ENCODE data around the gene MLLT10. TPM values are rescaled to one million over a fixed set of nuclear protein-coding genes. Genes with fewer than 3 reads are reported as not detected.
A peak's percentile ranks its signal among the peaks of the same experiment; 100 is the strongest.
"Not testable (repeated sequence)": the region's sequence is repeated elsewhere in the genome, so short reads cannot be mapped to it uniquely, and the experiment has no call there.

The MLLT10 gene
- polyA plus RNA-seq, 4 donors: 42.4 to 49.3 (median 47.3) TPM

DNA sequence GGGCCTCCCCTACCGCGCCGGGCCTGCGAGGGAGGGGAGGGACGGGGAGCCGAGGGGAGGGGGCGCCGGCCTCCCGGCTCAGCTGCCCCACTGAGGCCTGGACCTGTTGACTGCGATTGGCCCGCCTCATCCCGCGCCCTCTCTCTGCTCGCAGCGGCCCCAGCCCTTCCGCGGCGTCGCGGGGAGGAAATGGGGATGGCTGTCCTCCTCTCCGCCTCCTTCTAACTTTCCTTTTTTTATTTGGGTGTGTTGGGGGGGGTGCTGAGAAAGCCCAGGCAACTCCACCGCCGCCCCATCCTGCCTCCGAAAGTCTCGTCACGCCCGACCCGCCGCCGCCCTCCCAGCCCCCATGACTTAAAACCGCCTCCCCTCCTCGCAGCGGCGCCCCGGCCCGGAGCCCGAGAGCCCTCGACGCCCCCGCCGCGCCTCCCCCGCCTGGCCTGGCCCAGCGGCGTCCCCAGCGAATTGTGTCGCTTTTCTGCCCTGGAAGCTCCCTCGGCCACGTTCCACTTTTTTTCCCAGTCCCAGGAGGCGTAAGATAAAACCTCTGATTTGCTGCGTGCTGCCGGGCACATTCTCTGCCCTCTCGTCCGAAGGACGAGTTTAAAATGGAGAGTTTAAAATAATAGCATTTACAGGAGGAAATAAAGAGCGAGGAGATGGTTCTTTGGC lies 7.7 kb upstream of the MLLT10 start:
- DNase-seq (ENCODE audit: low read depth in 4 of 4, low spot score in 3 of 4): no peak

DNA sequence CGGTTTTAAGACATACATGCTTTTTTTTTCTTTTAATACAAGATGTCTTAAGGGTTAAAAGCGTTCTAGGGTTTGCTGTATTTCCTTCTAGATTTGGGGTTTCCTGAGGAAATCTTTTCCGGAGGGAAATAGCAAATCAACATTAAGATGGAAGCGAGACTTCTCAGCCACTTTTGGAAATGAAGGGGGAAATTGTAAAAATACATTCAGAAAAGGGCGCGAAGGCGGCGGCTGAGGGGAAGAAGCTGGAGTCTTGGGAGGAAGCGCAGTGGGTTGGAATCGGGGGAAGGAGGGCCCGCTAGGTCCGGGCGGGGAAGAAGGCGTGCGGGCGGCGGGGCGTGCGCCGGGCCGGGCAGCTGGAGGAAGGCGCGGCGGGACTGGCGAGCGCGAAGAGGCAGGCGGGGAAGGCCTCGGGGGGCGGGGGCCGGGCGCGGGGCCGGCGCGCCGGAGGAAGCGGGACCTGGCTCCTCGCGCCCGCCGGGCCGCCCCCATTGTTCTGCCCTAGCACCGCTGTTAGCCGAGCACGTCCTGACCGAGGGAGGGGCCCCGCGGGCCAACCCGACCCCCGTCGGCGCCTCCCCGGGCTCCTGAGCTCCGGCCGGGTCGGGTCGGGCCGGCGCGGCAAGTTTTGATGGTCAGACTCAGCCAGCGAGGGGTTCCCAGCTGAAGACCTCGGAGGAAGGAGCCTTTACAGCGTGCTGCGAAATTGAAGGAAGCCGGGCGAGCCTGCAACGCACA lies 7.0 kb upstream of the MLLT10 start:
- DNase-seq (ENCODE audit: low read depth in 4 of 4, low spot score in 3 of 4): no peak

DNA sequence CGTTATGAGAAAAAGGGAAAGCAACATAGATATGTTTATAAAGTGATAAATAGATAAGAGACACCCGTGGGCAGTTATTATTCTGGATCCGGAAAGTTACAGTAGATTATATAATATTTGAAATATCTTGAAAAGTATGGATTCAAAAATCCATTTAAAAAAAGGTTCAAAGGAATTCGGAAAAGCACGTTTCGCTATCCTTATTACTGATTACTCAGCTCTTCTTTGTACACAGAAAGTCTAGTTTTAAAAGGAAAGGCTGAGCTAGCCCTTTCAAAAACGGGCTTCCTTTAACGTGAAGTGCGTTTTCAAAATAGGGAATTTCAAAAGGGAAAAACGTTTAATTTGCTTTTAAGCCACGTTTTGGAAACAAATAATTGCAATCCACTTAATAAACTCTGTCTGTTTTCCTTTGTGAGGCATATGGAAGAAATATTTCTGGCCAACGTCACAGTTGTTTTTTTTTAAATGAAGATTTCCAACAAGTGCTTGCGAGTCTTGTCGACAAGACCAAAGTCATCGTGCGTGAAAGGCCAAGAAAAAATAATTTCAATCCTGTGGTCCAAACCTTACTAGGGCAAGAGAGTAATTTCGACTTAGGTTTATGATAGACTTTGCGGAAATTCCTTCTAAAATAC lies 6.3 kb upstream of the MLLT10 start:
- DNase-seq (ENCODE audit: low read depth in 4 of 4, low spot score in 3 of 4): no peak

DNA sequence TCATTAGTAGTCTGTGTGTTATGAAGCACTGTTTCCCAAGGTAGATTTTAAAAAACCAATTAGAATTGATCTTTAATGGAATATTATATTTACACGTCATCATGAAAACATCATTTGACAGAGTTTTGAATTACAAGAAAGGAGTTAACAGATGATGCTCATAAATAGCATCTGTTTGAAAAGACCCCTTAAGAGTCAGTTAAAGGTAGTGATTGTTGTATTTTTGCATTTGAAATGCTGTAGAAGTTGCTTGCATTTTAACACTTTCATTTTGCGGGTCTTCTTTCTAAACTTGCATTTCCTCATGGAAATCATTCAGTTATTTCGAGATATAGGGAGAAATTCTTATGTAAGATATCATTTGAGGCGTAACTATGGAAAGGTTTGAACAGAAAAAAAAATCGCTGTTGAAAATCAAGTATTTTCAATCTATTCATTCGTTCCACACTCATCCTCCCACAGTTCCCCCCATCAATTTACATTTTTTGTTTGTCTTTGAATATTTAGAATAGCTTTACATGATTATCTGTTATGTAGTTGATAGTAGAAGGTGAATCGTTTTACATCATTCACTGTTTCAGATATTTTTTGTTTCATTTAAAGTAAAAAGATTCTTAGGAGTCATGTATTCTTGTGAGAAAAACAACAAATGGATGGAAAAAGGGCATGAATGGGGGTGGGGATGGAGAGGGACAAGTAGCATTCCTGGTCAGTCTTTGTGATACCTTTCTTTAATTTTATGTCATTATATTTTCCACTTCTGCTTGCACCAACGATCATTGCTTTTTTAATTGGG lies 5.6 kb upstream of the MLLT10 start:
- DNase-seq (ENCODE audit: low read depth in 4 of 4, low spot score in 3 of 4): no peak

DNA sequence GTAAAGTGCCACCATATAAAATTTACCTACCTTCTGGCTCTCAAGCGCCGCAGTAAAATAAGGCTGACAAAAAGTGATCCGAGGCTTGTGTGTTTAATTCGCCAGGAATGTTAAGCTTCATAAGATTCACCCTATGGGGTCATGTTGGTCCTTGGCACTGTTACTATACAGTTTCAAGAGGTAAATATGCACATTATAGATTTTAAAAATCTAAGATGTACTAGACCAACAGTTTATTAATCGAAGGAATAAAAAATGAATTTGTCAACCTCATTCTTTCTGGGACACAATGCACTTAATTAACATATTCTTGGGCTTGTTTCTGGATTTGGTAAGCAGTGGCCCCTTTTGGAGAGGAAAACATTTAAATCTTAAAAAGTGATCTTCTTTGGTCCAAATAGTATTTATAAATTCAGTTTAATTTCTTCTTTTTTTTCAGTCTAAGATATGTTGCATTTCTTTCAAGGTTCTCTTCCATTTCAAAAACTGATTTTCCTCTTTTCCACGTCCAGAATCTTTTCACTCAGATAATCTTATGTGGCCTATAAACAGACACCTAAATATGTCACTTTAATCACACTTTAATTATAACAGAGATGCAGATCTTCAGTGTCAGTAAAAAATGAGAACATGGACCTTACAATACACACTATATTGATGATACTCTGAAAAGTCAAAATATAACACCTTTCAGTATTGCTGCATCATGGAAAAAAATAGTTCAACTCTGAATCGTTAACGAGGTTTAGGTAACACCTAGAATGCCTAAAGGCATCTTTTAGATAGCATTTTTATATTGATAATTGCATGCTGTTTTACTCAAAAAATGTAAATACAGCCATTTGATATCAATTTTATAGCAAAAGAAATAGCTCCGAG lies 4.8 kb upstream of the MLLT10 start:
- no peak for DNase-seq (ENCODE audit: low read depth in 4 of 4, low spot score in 3 of 4)

DNA sequence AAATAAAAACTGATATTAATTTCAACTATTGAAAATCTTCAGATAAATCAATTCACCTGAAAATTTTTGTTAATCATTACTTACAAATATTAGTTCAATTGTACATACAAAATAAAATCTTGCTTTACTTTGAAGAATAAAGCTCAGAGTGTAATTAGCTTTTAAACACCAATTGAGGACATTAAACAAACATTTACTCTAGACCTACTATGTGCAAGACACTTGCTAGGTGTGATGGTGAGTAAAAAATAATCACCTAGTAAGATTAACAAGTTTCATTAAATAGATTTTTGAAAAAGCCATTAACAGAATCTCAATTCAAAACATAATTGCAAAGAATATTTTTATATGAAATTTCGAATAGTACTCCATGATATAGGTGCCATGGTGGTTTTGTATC lies 3.9 kb upstream of the MLLT10 start:
- no peak for DNase-seq (ENCODE audit: low read depth in 4 of 4, low spot score in 3 of 4)

DNA sequence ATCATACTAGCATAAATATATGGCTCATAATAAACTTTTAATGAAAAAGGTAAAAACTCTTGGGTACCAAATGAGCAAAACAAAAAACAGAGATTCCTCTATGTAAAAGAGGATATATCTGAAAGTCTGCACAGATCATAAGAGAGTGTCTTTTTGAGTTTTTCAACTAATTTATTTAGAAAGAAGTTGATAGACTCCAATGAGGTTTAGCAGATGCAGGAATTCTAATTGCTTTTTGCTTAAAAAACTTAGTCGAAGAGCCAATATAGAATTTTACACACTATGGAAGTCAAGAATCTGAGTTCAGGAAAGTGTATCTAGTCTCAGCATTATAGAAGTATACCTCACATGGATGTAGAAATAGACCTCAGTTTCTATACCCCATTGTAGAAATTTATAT lies 3.4 kb upstream of the MLLT10 start:
- peak in 1 of 4 donors; percentile 2 for DNase-seq (ENCODE audit: low read depth in 4 of 4, low spot score in 3 of 4)

DNA sequence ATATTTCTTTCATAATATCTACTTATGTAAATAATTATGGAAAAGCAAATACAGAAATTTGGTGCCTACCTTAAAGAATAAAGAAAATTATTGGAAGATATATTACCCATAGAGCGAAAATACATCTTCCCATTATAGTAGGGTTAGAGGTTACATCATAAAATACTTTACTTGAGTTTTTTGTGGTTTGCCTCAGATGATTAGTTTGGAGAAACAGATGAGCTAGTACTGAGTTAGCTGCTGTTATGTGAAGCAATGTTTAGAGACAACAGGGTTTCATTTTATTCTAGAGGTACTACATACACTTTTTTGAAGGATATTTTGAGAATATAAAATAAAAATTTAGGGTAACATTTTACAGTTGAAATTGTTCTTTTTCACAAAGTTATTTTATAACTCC lies 2.9 kb upstream of the MLLT10 start:
- peak in 1 of 4 donors; percentile 3 for DNase-seq (ENCODE audit: low read depth in 4 of 4, low spot score in 3 of 4)

DNA sequence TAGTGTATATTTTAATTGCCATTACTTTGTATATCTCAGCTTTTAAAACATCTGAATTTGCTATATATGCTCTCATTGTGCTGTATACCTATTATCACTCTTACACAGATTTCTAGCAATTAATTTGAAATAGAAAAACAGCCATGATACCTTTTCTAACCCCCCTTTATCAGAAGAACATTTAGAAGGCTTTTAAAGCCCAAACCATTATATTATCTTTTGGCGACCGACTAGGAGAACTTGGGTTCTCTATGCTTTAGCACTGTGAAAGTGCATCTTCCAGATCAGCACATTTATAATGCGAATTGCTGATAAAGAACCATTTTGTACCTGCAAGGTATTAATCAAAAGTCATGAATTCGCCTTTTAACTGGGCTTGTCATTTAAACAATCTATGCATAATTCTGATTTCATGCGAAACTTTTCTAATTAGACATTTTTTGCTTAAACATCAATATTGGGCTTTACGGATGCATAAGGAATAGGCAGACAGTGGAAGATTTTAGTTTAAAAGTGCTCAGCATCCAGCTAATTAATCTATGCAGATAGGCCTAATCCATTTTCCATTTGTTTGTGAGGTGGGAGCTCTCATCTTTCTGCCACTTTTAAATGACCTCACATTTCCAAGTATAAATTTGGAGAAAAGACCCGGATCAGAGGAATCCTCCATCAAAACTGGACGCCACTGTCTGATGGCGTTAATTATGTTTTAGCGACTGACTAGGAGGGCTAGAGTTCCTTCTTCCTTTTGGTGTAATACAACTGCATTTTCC lies 1.2 kb upstream of the MLLT10 start:
- DNase-seq (ENCODE audit: low read depth in 4 of 4, low spot score in 3 of 4): no peak

DNA sequence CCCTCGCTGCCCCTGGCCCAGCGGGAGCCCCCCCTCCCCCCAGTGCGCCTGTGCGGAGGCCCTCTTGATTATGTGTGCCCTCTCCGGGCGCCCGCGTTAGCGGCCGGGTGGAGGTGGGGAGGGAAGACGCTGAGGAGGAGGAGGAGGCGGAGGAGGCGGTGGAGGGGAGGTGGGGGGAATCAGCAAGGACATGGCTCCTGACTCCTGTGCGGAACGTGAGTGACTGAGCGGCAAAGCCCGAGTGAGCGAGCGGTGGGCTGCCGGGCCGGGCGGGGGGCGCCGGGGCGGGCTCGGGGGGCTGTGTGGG lies 201 bp downstream of the MLLT10 start:
- no peak for DNase-seq (ENCODE audit: low read depth in 4 of 4, low spot score in 3 of 4)

DNA sequence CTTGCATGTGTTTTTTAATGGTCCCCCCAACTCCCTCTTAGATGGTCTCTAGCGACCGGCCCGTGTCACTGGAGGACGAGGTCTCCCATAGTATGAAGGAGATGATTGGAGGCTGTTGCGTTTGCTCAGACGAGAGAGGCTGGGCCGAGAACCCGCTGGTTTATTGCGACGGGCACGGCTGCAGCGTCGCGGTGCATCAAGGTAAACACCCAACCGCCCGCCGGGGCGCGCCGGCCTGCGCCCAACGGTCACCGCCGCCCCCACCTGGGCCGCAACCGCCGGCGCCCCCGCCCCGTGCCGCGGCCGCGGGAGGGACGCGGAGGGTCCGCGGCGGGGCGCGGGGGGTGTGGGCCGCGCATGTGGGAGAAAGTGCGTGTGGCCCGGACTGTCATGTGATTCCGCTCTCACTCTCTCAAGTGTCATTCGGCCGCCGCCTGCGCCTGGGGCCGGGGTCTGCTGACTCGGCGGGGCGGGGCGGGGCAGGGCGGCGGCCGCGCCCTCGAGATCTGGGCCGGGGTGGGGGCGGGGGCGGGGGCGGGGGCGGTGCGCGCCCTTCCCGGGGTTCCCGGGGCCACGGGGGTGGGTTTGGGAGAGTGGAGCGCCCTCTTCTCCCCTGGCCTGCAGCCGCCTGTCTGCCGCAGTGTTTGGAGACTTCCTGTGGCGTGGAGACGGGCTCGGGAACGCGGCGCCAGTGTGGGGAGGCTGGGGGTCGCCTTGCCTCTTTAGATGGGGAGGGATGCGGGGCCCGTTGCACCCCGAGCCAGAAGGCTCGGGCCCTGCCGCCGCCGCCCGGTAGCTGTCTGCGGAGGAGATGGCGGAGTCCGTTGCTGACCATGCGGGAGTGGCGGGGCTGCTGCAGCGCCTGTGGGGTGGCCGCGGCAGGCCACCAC lies 817 bp downstream of the MLLT10 start:
- peak in 3 of 4 donors; percentile 34 to 39 (median 36) for DNase-seq (ENCODE audit: low read depth in 4 of 4, low spot score in 3 of 4)

DNA sequence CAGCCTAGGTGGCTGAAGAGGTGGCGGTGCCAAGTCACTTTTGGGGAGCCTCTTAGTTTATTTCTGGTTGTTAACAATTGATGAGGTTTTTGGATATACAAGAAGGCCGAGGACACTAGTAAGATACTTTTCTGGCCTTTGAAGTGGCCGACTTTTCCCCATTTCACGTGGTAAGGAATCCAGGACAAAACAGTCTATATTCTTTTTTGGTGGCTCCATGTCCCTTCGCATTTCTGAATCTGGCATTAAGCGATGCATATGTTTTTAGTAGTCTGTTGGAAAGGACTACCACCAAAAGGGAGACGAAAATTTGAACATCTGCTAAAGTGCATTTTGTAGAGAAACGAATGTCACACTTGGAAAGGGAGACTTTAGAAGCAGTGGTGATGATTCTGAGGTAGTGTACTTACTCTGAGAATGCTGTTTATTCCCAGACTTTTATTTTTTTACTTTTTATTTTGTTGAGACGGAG lies 1.5 kb downstream of the MLLT10 start:
- no peak for DNase-seq (ENCODE audit: low read depth in 4 of 4, low spot score in 3 of 4)

DNA sequence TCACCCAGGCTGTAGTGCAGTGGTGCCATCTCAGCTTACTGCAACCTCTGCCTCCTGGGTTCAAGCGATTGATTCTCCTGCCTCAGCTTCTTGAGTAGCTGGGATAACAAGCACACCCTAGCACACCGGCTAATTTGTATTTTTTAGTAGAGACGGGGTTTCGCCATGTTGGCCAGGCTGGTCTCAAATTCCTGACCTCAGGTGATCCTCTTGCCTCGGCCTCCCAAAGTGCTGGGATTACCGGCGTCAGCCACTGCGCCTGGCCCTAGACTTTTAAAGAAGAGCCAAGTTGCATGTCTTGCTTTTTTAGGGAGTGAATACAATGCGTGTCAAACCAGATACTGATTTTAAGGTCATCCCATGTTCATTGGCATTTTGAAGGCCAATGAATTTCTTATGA lies 1.9 kb downstream of the MLLT10 start:
- DNase-seq (ENCODE audit: low read depth in 4 of 4, low spot score in 3 of 4): not testable (repeated sequence)

DNA sequence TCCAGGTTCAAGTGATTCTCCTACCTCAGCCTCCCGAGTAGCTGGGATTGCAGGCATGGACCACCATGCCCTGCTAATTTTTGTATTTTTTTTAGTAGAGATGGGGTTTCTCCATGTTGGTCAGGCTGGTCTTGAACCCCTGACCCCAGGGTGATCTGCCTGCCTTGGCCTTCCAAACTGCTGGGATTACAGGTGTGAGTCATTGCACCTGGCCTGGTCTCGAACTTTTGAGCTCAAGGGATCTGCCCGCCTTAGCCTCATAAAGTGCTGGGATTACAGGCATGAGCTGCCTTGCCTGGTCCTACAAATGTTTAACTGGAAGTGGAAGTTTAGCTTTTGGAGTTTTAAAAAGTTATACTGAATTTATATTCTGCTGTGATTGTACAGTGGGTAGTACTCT lies 2.8 kb downstream of the MLLT10 start:
- no peak for DNase-seq (ENCODE audit: low read depth in 4 of 4, low spot score in 3 of 4)

DNA sequence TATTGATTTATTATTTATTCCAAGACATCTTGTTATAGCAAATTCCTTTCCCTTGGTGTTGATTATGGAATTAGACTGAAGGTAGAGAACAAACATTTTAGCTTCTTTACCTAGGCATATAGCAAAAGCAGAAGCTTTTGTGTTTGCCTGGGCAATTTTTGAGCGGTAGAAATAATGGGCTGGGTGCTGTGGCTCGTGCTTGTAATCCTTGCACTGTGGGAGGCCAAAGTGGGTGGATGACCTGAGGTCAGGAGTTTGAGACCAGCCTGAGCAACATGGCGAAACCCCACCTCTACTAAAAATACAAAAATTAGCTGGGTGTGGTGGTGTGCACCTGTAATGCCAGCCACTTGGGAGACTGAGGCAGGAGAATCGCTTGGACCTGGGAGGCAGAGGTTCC lies 6.7 kb downstream of the MLLT10 start:
- DNase-seq (ENCODE audit: low read depth in 4 of 4, low spot score in 3 of 4): not testable (repeated sequence)

DNA sequence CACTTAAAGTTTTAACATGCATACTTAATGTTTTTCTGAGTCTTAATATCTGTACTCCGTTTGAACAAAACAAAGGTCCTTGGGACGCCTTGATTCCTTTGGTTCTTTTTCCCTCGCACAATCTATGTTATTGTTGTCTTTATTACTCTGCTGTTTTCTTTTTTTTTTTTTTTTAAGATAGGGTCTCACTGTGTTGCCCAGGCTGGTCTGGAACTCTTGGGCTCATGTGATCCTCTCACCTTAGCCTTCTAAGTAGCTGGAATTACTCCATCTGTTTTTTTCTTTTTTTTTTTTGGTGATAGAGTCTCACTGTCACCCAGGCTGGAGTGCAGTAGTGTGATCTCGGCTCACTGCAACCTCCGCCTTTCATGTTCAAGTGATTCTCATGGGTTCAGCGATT lies 13.2 kb downstream of the MLLT10 start:
- DNase-seq (ENCODE audit: low read depth in 4 of 4, low spot score in 3 of 4): no peak

DNA sequence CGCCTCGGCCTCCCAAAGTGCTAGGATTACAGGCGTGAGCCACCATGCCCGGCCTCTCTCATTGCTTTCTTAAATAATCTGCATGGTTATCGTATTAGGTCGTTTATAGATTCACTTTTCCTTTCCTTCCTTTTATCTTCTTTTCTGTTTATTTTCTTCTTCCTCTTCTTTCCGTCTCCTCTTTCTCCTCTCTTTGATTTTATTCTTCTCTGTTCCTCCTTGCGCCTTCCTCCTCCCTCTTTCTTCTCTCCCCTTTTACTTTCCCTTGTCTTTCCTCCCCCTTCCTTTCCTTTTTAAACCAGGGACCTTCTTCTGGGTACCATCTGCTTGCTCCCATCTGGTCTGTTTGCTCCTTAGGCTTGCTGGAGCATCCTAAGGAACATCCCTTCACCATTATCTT lies 18.6 kb downstream of the MLLT10 start:
- DNase-seq (ENCODE audit: low read depth in 4 of 4, low spot score in 3 of 4): no peak

DNA sequence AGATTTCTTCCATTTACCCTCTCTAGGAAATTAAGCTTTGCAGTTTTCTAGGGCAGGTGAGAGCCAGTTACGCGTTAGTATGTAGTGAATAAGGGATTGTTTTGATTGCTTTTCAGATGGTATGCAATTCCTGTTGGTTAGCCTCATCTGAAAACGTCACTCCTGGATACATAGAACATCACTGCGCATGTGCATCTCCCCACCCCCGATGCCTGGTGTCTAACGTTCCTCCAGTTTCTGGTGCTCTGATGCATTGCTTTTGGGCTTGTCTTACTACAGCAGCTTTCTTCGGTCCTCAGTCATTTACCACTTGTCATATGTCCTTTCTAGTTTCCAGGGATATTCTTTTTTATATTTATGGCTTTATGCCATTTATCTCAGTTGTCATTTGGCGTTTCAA lies 22.5 kb downstream of the MLLT10 start:
- no peak for DNase-seq (ENCODE audit: low read depth in 4 of 4, low spot score in 3 of 4)
